ENCODE data around the gene GLA.

Gene GLA

GRCh38 chrX:101397779-101398178, 9.9 kb downstream of the GLA start:
- H3K4me3 ChIP-seq (ENCODE audit: low read depth, low read length): no peak overlapping the region
- no peaks in the 10 kb centered on the region for H3K9me3 ChIP-seq (ENCODE audit: severe bottlenecking)
- no peak for DNase-seq
- peaks cover 23% of the 10 kb centered on the region for H3K36me3 ChIP-seq
- no peak overlapping the region for H3K27ac ChIP-seq
- TF ChIP-seq CTCF (IDR thresholded peaks at IDR 0.05; ENCODE audit: low read depth, low read length): no peak
- H3K27me3 ChIP-seq (ENCODE audit: insufficient read depth, low read depth, severe bottlenecking): peaks cover 3% of the 10 kb centered on the region

GRCh38 chrX:101395789-101396188, 11.9 kb downstream of the GLA start:
- Histone ChIP-seq H3K36me3 (peaks cover 30% of the 10 kb centered on the region), H3K27me3 (ENCODE audit: insufficient read depth, low read depth, severe bottlenecking) (peaks cover 5% of the 10 kb centered on the region), H3K4me3 (ENCODE audit: low read depth, low read length) (no peak overlapping the region), H3K9me3 (ENCODE audit: severe bottlenecking) (peaks cover 3% of the 10 kb centered on the region), H3K27ac (no peak overlapping the region)
- DNase-seq: no peak
- no peak for TF ChIP-seq CTCF (IDR thresholded peaks at IDR 0.05; ENCODE audit: low read depth, low read length)

GRCh38 chrX:101394372-101394771, 13.4 kb downstream of the GLA start:
- H3K36me3 ChIP-seq: peaks cover 29% of the 10 kb centered on the region
- no peak for TF ChIP-seq CTCF (IDR thresholded peaks at IDR 0.05; ENCODE audit: low read depth, low read length)
- peaks cover 3% of the 10 kb centered on the region for H3K9me3 ChIP-seq (ENCODE audit: severe bottlenecking)
- H3K4me3 ChIP-seq (ENCODE audit: low read depth, low read length): no peak overlapping the region
- no peak overlapping the region for H3K27ac ChIP-seq
- H3K27me3 ChIP-seq (ENCODE audit: insufficient read depth, low read depth, severe bottlenecking): peaks cover 7% of the 10 kb centered on the region
- DNase-seq: no peak

- H3K27me3 ChIP-seq (ENCODE audit: insufficient read depth, low read depth, severe bottlenecking): peaks cover 4% of the 10 kb centered on the region
- no peak overlapping the region for H3K4me3 ChIP-seq (ENCODE audit: low read depth, low read length)
- DNase-seq: no peak
- H3K9me3 ChIP-seq (ENCODE audit: severe bottlenecking): peaks cover 3% of the 10 kb centered on the region
- H3K27ac ChIP-seq: no peak overlapping the region
- no peak for TF ChIP-seq CTCF (IDR thresholded peaks at IDR 0.05; ENCODE audit: low read depth, low read length)
- peaks cover 29% of the 10 kb centered on the region for H3K36me3 ChIP-seq
Measured at GRCh38 chrX:101393530-101394305, 14.0 kb downstream of the GLA start.

- DNase-seq: no peak
- TF ChIP-seq CTCF (IDR thresholded peaks at IDR 0.05; ENCODE audit: low read depth, low read length): no peak
- H3K27me3 ChIP-seq (ENCODE audit: insufficient read depth, low read depth, severe bottlenecking): peaks cover 4% of the 10 kb centered on the region
- peaks cover 3% of the 10 kb centered on the region for H3K9me3 ChIP-seq (ENCODE audit: severe bottlenecking)
- H3K4me3 ChIP-seq (ENCODE audit: low read depth, low read length): peak overlapping the region; percentile 76
- peaks cover 29% of the 10 kb centered on the region for H3K36me3 ChIP-seq
- peak overlapping the region; percentile 75; the same call in 1 of the 2 replicates for H3K27ac ChIP-seq
Measured at GRCh38 chrX:101391831-101392230, 15.9 kb downstream of the GLA start.
